SKM-1 (cell line): Measurements from ENCODE around the gene PHRF1.
"Not testable (repeated sequence)": the region's sequence is repeated elsewhere in the genome, so short reads cannot be mapped to it uniquely, and the experiment has no call there.

Experiments
- DNase-seq: peaks from one replicate; lab custom pipeline; 2025; ENCODE audit not compliant: unreplicated experiment; lab: John Stamatoyannopoulos, UW

The PHRF1 gene

DNA sequence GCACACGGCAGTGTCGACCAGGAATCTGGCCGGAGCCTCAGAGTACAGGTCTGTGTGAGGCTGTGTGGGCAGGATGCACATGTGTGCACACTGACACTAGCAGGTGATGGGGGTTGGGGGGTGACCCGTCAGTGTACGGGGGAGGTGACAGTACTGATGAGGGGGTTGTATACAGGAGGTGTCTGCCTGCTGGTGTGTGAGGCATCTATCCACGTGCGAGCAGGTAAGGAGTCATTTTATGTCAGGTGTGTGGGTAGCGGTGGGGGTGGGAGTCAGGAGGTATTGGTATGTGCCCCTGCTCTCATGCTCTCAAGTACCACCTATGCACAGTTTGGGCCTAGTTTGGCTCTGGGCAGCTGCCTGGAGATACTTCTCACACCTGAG, 4.5 kb upstream of the PHRF1 start:
- DNase-seq = no peak

DNA sequence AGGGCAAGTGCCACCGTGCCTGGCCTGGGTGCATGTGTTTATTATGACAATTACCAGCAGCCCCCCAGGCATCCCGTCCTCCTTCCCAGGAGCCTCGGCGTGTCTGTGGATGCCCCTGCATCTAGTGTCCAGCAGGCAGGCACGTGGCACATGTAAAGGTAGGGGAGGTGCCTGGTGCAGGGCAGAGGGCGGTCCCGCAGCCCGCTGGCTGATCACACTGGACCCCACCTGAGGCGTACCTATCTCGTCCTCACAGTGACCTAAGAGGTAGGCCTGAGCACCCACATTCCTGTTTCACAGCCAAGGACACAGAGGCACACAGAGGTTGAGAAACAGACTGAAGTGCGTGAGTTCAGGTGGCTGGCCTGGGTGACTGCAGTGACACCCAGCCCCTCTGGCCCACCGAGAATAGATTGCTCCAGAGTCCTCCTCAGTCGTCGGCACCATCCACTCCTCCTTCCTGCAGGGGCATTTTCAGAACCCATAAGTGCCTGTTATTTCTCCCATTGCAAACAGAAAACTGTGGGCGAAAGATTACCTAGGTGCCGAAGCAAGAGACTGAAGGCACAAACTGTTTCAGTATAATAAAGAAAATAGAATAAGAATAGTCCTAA, 3.0 kb upstream of the PHRF1 start:
- DNase-seq = no peak

DNA sequence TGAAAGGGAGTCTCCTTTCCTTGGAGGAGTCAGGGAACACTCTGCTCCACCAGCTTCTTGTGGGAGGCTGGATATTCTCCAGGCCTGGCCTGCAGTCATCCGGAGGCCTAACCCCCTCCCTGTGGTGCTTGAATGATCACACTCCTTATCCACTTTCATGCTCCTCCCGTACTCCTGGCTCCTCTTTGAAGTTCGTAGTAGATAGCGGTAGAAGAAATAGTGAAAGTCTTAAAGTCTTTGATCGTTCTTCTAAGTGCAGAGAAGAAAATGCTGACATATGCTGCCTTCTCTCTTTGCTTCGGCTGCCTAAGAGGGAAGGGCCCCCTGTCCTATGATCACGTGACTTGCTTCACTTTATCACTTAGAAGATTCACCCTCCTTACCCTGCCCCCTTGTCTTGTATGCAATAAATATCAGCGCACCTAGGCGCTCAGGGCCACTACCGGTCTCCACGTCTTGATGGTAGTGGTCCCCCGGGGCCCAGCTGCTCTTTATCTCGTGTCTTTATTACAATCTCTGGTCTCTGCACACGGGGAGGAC, 2.2 kb upstream of the PHRF1 start:
- DNase-seq = not testable (repeated sequence)

DNA sequence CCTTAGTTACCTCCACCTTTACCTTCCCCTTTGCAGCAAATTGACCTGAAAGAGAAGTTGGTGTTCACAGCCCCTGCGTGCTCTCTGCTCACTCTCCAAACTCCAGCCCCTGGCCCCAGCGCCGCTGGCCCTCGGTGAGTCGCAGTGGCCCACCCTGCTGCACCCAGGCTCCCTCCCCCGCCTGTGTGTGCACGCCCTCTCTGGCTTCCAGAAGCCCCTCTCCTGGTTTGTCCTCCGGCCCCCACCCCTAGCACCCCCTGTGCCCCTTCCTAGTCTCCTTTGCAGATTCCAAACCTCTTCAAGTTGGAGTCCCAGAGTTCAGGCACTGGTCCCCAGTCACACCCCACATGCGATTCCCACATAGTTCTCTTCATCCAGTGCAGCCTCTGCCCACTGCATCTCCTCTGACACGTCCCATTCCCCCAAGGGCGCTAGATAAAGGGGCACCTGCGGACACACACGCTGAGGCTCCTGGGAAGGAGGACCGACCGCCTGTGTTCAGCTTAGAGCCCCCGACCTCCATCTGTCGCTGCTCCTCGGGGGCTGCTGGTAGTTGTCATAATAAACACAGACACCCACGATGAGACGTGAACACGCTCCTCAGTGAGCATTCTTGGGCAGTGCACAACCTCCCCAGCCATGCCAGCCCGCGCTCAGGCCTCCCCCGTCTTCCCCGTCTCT, 1.5 kb upstream of the PHRF1 start:
- no peak for DNase-seq

DNA sequence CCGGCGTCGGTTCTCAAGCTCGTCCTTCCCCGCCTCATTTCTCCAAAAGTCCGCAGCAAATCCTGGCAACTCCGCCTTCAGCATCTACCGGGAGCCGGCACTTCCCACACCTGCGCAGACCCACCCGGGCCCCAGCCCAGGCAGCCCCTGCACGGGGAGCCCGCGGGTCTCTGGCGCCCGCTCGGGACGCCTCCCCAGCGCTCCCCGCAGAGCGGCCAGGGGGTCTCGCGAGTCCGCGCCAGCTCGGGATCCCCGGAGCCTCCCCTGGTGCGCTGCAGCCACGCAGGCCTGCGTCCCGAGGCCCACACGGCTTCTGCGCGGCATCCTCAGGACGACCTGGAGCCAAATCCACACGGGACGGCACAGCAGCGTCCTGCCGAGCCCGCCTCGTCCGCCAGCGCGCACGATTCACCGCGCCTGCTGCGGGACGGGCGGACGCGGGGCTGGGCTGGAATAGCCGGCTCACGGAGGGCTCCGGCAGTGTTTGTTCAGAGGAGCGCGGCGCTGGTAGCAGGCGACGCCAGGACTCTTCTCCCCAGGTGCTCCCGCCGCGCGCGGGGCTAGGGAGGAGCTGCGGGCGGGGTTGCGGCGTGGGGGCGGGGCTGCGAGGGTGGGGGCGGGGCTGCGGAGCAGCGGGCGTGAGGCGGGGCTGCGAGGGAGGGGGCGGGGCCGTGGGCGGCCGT, 816 bp upstream of the PHRF1 start:
- no peak for DNase-seq

DNA sequence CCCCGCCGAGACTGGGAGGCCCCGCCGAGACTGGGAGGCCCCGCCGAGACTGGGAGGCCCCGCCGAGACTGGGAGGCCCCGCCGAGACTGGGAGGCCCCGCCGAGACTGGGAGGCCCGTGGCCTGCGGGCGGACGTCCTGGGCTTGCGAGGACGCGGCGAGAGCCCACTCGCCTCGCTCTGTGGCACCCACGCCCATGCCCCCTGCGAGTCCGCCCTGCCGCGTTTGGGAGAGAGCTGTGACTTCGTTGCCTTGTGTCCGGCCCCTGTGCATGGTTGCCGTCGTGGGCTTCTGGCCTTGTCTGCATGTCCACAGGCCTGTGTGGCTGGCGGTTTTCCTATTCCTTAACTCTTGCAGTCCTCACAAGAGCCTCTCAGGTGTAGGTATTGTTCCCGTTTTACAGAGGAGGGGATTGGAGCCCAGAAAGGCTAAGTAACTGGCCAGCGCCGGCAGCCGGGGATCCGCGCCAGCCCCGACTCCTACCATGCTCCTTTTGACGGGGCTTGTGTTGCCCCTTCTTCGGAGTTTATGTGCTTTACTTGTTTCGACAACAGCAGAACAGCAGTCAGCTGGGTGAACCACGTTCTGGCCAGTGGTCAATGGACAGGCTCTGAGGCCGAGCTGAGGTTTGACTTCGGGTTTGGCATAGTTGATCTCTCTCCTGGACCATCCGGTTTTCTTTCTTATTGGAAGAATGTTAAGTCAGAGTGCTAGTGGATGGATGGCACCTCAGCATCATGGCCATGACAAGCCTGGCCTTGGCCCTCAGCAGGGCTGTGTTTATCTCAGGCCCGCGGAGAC, 741 bp downstream of the PHRF1 start:
- no peak for DNase-seq

DNA sequence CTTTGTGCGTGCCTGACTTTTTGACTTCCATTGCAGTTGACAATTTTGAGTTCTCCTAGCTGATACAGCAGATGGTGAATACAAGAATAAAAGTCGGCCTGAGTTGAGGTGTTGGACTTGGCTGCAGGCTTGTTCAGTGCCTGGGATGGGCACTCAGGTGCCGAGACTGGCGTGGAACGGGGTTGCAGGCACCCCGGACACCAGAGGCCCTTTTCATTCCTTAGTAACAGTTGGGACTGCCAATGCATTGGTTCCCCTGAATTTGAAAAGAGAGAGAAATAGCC, 1.3 kb downstream of the PHRF1 start:
- DNase-seq = no peak

DNA sequence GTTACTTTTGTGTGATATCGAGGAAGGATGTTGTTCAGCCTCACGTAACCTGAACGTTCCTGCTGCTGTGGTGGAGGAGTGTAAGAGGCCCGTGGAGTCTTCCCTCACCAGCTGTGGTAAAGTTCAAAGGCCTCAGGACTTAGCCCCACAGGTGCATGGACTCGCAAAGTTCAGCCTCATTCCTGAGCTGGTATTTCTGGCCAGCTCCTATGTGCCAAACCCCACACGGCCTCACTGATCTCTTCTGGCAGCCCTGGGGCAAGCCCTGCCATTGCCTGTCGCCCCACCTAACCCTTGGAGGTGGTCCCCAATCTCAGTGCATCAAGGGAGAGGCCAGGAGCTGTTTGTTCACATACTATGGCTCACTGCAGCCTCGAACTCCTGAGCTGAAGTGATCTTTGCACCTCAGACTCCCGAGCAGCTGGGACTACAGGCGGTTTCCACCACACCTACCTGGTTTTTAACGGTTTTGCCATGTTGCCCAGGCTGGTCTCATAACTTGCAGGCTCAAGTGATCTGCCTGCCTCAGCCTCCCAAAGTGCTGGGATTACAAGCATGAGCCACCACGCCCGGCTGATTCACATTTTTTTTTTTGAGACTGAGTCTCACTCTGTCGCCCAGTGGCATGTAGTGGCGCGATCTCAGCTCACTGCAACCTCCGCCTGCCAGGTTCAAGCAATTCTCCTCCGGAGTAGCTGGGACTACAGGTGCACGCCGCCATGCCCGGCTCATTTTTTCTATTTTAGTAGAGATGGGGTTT, 2.2 kb downstream of the PHRF1 start:
- DNase-seq = no peak

DNA sequence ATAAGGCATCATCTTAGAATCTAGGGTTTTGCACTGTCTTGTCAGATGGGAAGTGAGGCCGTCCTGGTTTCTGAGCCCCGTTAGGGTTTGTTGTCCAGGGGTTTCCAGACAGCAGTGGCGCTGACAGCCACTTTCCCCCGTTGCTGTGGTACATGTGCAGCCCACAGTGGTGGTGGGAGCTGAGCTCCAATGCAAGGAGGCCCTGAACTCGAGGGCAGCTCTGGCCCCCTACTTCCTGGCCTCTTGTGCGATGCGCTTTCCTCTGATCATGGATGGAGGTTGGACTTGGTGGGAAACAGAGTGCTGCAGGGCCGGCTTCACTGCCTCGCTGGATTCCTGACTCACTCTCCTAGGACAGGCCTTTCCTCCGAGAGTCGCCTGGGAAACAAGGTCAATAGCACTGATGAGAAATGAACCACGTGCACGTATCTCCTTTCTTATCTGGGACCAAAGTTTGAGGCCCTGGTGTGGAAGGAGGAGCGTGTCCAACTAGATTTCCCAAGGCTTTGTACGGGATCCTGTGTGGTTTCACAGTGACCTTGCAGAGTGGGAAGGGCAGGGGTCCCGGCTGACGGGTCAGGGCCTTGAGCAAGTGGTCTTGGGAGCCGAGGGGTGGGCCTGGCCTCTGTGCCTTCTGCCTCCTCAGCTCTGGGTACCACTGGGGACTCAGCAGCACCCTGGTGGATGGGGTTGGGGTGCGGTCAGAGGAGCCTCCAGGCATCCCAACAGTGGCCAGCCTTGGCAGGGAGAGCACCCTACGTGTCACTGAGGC, 3.7 kb downstream of the PHRF1 start:
- no peak for DNase-seq

DNA sequence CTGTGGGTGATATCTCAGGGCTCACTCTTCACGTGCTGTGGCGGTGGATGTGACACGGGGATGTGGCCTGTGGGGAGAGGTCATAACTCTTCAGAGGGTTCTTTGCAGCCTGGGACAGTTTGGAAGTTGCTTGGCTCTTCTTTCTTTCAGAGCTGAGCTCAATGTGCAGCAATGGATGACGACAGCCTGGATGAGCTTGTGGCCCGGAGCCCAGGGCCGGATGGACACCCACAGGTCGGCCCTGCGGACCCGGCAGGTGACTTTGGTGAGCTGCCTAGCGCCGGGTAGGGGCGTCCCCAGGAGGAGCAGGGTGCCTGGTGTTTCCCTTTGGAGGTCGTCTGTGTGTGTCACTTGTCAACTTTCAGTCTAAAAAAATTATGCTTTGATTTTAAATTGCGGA, 5.1 kb downstream of the PHRF1 start:
- no peak for DNase-seq

DNA sequence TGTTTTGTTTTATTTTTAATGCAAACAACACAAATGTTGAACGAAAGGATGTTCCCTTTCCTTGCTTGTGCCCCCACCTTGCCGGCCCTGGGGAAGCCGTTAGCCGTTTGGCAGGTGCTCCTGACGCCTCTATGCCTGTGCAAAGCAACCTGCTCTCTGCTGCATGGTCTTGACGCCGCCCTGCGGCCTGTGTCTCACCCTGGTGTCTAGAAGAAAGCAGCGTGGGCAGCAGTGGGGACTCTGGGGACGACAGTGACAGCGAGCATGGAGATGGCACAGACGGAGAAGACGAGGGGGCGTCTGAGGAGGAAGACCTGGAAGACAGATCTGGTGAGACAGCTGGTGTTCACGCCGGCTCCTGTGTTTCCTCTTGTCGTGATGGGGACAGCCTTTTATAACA, 5.5 kb downstream of the PHRF1 start:
- DNase-seq = no peak

DNA sequence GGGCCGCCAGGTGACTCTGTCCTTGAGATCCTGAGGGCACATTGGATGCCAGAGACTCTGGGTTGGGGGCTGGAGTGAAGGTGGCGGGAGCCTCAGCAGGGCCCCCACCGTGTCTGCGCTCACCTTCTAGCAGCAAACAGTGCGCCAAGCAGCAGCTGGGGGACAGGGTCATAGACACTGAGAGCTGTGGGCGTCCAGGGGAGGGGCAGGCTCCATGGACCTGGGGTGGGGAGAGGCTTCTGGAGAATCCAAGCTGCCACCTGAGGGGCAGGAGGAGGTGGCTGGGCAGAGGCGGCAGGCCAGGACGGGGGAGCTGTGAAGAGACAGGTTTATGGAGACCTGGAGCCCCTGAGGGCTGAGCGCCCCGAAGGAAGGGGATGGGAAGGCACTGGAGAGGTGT, 8.0 kb downstream of the PHRF1 start:
- no peak for DNase-seq

DNA sequence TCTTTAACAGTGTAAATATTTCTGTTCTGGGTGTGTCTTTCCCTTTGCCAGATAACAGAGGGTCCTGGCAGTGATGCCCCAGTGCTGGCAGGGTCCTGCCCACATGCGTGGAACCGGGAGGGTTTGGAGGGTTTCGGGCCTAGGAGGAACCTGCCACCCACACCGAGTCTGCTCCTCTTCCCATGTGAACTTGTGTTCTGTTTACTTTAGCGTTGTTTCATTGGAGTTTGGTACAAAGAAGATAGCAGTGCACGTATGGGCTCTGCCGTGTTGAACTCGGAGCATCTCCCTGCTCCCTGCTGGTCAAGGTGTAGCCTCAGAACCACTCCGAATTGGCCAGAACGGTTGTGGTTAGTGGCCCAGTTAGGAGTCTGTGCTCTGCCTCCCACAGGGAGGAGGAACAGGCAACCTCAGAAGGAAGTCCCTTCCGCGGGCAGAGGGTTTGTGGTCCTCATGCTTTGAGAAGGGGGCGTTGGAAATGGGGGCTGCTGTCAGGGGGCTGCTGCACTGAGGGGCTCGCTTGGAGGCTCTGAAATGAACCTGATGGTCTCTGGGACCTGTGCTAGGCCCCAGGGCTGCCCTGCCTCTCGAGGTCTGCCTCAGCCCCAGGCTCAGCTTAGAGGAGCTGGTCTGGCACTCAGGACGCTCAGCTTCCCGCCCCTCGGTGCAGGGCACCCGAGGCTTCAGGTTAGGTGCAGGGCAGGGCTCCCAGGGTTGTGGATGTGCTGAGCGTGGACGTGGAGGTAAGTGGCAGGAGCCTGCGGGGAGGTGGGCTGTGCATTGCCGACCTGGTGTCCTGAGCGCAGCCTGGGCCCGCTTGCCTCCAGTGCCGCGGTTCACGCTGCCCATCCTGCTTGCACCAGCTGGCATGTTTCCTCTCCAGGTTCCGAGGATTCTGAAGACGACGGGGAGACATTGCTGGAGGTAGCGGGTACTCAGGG, 10.4 kb downstream of the PHRF1 start:
- DNase-seq = no peak

DNA sequence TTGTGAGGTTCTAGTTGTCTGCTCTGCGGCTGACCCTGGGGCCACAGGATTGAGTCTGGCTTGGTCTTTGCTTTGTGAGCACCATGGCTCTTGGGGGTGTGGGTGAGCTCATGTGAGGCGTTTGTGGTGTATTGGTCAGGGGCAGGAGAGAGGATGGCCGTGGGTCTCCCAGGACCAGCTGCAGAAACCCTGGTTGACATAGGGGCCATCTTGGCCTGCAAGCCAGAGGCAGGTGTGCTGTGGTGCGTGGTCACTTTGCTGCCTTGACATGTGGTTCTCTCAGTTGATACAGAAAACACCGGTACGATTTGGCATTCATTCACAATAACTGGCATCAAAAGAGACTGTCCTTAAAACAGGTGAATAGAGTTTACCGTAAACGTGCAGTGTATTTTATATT, 11.3 kb downstream of the PHRF1 start:
- DNase-seq = no peak

DNA sequence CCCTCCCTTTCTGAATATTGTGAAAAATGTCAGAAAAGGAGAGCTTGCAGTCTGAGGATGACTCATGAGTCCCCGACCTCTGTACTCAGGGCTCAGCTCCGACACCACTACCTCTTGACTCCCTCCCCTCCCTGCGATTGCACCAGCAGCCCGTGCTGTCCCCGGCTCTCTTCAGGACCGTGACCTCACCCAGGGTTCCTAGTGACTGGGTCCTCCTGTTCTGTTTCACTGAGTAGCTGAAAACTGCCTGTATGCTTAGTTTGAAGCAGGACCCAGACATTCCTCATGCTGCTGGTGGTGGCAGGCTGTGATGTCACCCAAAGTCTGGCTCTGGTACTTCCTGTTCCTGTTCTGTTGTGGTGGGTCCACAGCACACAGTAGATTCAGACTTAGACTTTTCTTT, 11.7 kb downstream of the PHRF1 start:
- peak; percentile 54 for DNase-seq

DNA sequence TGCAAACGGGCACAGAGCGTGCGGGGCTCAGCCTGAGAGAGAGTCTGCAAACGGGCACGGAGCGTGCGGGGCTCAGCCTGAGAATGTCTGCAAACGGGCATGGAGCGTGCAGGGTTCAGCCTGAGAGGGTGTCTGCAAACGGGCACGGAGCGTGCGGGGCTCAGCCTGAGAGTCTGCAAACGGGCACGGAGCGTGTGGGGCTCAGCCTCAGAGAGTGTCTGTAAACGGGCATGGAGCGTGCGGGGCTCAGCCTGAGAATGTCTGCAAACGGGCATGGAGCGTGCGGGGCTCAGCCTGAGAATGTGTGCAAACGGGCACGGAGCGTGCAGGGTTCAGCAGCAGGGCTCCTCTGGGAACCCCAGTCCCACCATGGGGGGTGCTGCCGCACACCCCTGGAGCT, 13.5 kb downstream of the PHRF1 start:
- DNase-seq = no peak

DNA sequence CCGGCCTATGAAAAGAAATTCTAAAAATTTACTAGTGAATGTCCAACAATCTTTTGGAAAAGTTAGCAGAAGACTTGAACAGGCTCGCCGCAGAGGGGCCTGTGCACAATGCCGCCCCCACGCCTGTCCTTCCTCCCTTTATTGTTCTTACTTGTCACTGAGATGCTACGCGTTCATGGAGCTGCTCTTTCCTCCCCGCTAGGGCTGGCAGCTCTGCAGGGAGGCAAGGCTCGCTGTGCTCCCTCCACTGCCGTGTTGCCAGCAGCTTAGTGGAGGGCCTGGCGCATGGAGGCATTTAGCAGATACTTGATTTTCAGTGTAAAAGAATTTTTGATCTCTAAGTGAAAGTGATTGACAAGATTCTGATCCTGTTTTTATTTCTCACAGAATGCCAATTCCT, 14.7 kb downstream of the PHRF1 start:
- DNase-seq = no peak

DNA sequence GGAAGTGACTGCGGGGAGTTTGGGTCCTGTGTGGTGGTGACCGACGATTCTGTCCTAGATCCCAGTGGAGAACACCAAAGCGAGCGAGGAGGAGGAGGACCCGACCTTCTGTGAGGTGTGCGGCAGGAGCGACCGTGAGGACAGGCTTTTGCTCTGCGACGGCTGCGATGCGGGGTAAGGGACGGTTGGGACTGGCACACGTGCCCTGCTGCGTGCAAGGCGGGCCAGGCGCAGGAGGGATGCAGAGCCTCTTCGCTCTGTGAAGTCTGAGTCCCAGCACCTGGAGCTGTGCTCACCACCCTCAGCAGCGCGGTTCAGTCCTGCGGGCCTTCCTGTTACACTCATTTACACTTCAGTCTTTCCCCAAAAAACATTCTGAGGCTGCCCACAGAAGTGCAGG, 16.2 kb downstream of the PHRF1 start:
- no peak for DNase-seq

DNA sequence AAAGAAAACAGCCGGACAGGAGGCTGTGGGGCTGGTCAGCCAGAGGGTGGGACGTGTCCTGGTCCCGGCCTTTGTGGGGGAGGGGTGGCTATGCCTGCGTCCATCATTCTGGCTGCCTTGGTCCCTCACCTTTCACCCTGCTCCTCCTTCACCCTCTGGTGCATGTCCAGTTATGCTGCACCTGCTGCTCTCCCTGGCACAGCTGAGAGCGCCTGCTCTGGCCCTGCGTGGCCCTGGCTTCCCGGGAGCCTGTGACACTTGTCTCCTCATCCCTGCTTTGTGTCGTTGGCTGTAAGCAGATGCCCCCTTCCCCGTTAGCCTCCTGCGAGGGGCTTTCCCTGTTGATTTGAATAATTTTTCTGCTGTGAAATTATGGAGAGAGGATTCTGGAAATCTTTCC, 16.6 kb downstream of the PHRF1 start:
- no peak for DNase-seq
